OCI-LY1 (cell line): ENCODE measurements around the gene JPH2.

Experiments used
- EZH2 ChIP-seq: fragments of 200-600 bp; sonication (generic), shearing (Covaris generic); IDR thresholded peaks from 2 replicates; pipeline ENCODE4 v1.8.0; 2017; ENCODE audit warnings: borderline replicate concordance, mixed run types, mild to moderate bottlenecking, antibody characterized with exemption, low read length, moderate library complexity, mixed read lengths
- TF ChIP-seq, protein P1 (sequence below): fragments of 200-600 bp; sonication (generic), shearing (Covaris generic); IDR thresholded peaks from 2 replicates; pipeline ENCODE4 v1.5.1; 2017; ENCODE audit warnings: mild to moderate bottlenecking, antibody characterized with exemption, low read length, moderate library complexity, mixed read lengths

DNA sequence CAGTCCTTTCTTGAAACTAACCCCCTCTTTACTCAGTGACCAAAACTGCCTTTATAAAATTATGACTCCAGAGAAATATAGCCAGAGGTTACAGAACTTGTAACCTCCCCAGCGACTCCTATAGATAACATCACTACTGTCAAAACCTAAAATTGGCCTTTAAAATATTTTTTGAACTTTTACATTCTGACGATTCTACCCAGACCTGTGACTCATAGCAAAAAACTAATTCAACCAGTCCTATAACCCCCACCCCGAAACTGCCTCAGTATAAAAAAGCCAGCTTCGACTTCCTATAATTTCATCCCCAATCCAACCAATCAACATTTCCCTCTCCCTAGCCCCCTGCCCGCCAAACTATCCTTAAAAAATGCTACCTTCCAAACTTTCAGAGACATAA is 13.9 kb downstream of the JPH2 start:
- TF ChIP-seq, protein P1, sequence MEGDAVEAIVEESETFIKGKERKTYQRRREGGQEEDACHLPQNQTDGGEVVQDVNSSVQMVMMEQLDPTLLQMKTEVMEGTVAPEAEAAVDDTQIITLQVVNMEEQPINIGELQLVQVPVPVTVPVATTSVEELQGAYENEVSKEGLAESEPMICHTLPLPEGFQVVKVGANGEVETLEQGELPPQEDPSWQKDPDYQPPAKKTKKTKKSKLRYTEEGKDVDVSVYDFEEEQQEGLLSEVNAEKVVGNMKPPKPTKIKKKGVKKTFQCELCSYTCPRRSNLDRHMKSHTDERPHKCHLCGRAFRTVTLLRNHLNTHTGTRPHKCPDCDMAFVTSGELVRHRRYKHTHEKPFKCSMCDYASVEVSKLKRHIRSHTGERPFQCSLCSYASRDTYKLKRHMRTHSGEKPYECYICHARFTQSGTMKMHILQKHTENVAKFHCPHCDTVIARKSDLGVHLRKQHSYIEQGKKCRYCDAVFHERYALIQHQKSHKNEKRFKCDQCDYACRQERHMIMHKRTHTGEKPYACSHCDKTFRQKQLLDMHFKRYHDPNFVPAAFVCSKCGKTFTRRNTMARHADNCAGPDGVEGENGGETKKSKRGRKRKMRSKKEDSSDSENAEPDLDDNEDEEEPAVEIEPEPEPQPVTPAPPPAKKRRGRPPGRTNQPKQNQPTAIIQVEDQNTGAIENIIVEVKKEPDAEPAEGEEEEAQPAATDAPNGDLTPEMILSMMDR: no peak
- no peak for TF ChIP-seq EZH2
